ENCODE measurements around the gene DNAAF5.
A peak's percentile ranks its signal among the peaks of the same experiment; 100 is the strongest.

The DNAAF5 gene

DNA sequence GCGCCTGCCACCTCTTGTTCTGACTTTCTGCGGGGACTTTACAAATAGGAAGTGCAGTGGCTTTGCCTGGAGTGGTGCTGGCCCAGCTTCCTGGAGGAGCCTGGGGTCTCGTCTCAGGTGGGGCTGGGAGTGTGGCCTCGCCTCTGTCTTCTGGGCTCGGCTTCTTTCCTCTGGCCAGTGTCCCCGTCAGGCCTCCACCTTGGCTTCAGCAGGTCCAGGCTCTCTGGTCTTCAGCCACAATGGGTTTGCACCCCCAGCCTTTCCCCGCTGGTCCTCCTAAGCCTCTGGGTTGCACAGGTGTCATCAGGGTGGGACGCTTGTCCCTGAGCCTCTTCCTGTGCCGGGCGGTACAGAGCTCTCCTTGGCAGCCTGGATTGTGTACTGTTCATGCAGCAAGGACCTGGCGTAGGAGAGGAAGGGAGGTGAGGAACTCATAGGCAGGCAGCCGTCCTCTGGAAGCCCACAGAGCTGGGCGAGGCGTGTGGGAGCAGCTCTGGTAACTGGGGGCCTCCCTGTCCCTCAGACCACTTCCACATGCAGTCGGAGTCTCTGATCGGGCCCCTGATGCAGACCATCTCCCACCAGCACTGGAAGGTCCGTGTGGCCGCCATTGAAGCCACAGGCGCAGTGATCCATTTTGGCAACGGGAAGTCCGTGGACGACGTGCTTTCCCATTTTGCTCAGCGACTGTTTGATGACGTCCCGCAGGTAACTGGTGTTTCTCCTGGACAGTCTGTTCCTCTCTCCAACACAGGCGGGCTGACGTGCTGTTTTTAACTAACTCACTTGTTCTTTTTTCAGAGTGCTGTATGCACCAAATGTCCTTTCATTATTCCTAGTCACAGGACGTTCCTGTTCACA lies 2.9 kb downstream of the DNAAF5 start:
- no peak overlapping the region for H2BK5ac ChIP-seq (ENCODE audit: low read depth, low read length, poor library complexity)
- H3K4me3 ChIP-seq (ENCODE audit: low read depth, low read length): no peak overlapping the region
- H3K9me3 ChIP-seq (ENCODE audit: insufficient read depth, low read depth, low read length): peaks cover 2% of the 10 kb centered on the region
- no peak overlapping the region for H3K14ac ChIP-seq (ENCODE audit: low read length)
- no peak overlapping the region for H2AK5ac ChIP-seq (ENCODE audit: low read length)
- WGBS (ENCODE audit: extremely low coverage, insufficient coverage, insufficient read length): no CpG with 5 or more reads among the region's 29 CpGs
- H3K9ac ChIP-seq (ENCODE audit: low read length): no peak overlapping the region
- H3K36me3 ChIP-seq (ENCODE audit: control insufficient read depth in 1 of 2, insufficient read depth in 2 of 2, low read length in 2 of 2): peaks cover 21% of the 10 kb centered on the region in 2 experiments
- peaks cover 4% of the 10 kb centered on the region for H3K79me2 ChIP-seq (ENCODE audit: control insufficient read depth, insufficient read depth, low read length, poor library complexity)
- H3K4me1 ChIP-seq (ENCODE audit: control insufficient read depth in 1 of 2, insufficient read depth in 2 of 2, low read length in 2 of 2): peaks cover 3 to 12% of the 10 kb centered on the region in 2 experiments
- H3K27me3 ChIP-seq (ENCODE audit: insufficient read depth, low read length): no peaks in the 10 kb centered on the region
- H2AFZ ChIP-seq (ENCODE audit: insufficient read depth, low read length, poor library complexity): no peak overlapping the region
- H4K91ac ChIP-seq (ENCODE audit: low read depth, low read length): no peak overlapping the region
- no peak overlapping the region for H2BK12ac ChIP-seq (ENCODE audit: low read length)
- no peak overlapping the region for H3K18ac ChIP-seq (ENCODE audit: low read length)
- no peak for DNase-seq
- H3K23ac ChIP-seq (ENCODE audit: low read length): no peak overlapping the region
- no peak overlapping the region for H4K8ac ChIP-seq (ENCODE audit: low read depth, low read length)
- H3K79me1 ChIP-seq (ENCODE audit: low read length): peaks cover 2% of the 10 kb centered on the region
- H4K12ac ChIP-seq (ENCODE audit: low read depth, low read length): peak overlapping the region; percentile 20
- no peak overlapping the region for H2BK120ac ChIP-seq (ENCODE audit: insufficient read depth, low read length, poor library complexity)
- no peak overlapping the region for H3K27ac ChIP-seq (ENCODE audit: low read depth, low read length)
- H3K4ac ChIP-seq (ENCODE audit: low read depth, low read length): no peak overlapping the region
- H3K4me2 ChIP-seq (ENCODE audit: low read length): no peak overlapping the region

DNA sequence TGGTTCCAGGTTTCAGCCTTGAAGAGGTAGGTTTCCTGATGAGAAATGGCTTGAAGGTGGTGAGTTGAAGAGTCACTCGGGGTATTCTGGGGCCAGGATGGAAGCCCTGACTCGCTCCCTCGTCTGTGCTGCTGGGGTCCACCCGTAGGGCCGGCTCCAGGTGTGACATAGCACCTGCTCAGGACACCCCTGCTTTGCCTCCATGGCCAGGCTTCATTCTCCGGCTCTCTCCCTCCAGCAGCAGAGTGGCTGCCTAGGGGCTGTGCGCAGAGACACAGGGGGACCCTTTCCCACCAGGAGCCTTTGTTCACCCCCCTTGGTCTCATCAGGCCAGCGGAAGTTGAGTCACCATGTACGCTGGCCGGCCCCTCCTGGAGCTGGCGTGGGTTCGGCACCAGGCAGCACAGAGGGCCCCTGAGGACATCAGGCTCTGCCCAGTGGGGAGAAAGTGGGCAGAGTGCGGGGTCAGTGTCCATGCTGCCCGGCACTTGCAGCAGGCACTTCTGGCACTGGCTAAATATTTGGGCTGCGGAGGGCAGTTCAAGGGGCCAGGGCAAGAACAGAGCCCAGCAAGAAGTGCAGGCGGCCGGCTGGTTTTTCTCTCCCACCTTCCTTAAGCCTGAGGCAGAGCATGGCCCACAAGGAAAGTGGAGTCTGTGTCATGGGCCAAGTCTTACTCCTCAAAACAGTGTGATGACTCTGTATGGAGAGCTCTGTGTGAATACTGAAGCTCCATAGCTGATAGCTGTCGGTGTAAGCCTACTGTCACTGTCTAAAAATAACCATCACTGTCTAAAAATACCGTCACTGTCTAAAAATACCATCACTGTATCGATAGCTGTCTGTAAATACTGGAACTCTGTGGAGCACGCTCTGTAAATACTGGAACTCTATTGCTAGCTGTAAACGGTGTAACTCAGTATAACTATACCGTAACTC lies 4.3 kb downstream of the DNAAF5 start:
- Histone ChIP-seq H3K4me3 (ENCODE audit: low read depth, low read length) (no peak overlapping the region), H3K18ac (ENCODE audit: low read length) (no peak overlapping the region), H3K4ac (ENCODE audit: low read depth, low read length) (no peak overlapping the region), H2BK120ac (ENCODE audit: insufficient read depth, low read length, poor library complexity) (no peak overlapping the region), H3K79me1 (ENCODE audit: low read length) (peaks cover 2% of the 10 kb centered on the region), H4K12ac (ENCODE audit: low read depth, low read length) (no peak overlapping the region), H3K27me3 (ENCODE audit: insufficient read depth, low read length) (no peaks in the 10 kb centered on the region), H3K23ac (ENCODE audit: low read length) (no peak overlapping the region), H4K8ac (ENCODE audit: low read depth, low read length) (no peak overlapping the region), H3K27ac (ENCODE audit: low read depth, low read length) (no peak overlapping the region), H3K79me2 (ENCODE audit: control insufficient read depth, insufficient read depth, low read length, poor library complexity) (peaks cover 4% of the 10 kb centered on the region), H2AFZ (ENCODE audit: insufficient read depth, low read length, poor library complexity) (no peak overlapping the region), H3K9me3 (ENCODE audit: insufficient read depth, low read depth, low read length) (peaks cover 8% of the 10 kb centered on the region), H3K36me3 (ENCODE audit: control insufficient read depth in 1 of 2, insufficient read depth in 2 of 2, low read length in 2 of 2) (peaks cover 25 to 27% of the 10 kb centered on the region in 2 experiments), H2AK5ac (ENCODE audit: low read length) (no peak overlapping the region), H2BK5ac (ENCODE audit: low read depth, low read length, poor library complexity) (no peak overlapping the region), H3K9ac (ENCODE audit: low read length) (no peak overlapping the region), H2BK12ac (ENCODE audit: low read length) (no peak overlapping the region), H3K4me2 (ENCODE audit: low read length) (no peak overlapping the region), H4K91ac (ENCODE audit: low read depth, low read length) (no peak overlapping the region), H3K4me1 (ENCODE audit: control insufficient read depth in 1 of 2, insufficient read depth in 2 of 2, low read length in 2 of 2) (peaks cover 3 to 12% of the 10 kb centered on the region in 2 experiments), H3K14ac (ENCODE audit: low read length) (no peak overlapping the region)
- no CpG with 5 or more reads among the region's 23 CpGs for WGBS (ENCODE audit: extremely low coverage, insufficient coverage, insufficient read length)
- DNase-seq: no peak

DNA sequence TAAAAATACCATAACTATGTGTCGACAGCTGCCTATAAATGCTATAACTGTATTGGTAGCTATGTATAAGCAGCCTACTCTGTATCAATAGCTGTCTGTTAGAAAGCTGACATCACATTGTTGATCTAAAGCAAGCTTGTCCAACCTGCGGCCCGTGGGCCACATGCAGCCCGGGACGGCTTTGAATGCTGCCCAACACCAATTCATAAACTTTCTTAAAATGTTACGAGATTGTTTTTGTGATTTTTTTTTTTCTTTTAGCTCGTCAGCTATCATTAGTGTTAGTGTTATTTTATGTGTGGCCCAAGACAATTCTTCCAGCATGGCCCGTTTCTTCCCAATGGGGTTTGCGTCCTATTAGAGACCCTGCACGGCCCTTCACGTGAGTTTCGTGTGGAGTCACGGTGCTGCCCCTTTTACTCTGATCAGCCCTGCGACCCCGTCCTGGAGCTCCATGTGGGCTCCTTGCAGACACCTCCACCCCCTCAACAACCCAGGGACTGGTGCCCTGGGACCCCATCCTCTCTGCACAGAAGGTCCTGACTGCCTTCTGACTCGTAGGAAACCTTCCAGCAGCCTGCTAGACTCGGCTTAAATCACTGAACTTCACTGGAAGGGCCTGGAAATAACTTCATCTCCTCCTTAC lies 5.1 kb downstream of the DNAAF5 start:
- Histone ChIP-seq H2AFZ (ENCODE audit: insufficient read depth, low read length, poor library complexity) (no peak overlapping the region), H3K4me3 (ENCODE audit: low read depth, low read length) (no peak overlapping the region), H4K12ac (ENCODE audit: low read depth, low read length) (no peak overlapping the region), H3K4me2 (ENCODE audit: low read length) (no peak overlapping the region), H3K36me3 (ENCODE audit: control insufficient read depth in 1 of 2, insufficient read depth in 2 of 2, low read length in 2 of 2) (peaks cover 25 to 27% of the 10 kb centered on the region in 2 experiments), H3K4me1 (ENCODE audit: control insufficient read depth in 1 of 2, insufficient read depth in 2 of 2, low read length in 2 of 2) (peaks cover 0 to 7% of the 10 kb centered on the region in 2 experiments), H3K27me3 (ENCODE audit: insufficient read depth, low read length) (no peaks in the 10 kb centered on the region), H4K8ac (ENCODE audit: low read depth, low read length) (no peak overlapping the region), H3K9ac (ENCODE audit: low read length) (no peak overlapping the region), H2BK120ac (ENCODE audit: insufficient read depth, low read length, poor library complexity) (no peak overlapping the region), H3K14ac (ENCODE audit: low read length) (no peak overlapping the region), H3K4ac (ENCODE audit: low read depth, low read length) (no peak overlapping the region), H2BK5ac (ENCODE audit: low read depth, low read length, poor library complexity) (no peak overlapping the region), H3K27ac (ENCODE audit: low read depth, low read length) (no peak overlapping the region), H2AK5ac (ENCODE audit: low read length) (no peak overlapping the region), H3K23ac (ENCODE audit: low read length) (no peak overlapping the region), H3K18ac (ENCODE audit: low read length) (no peak overlapping the region), H3K79me2 (ENCODE audit: control insufficient read depth, insufficient read depth, low read length, poor library complexity) (peaks cover 4% of the 10 kb centered on the region), H2BK12ac (ENCODE audit: low read length) (no peak overlapping the region), H3K79me1 (ENCODE audit: low read length) (no peaks in the 10 kb centered on the region), H3K9me3 (ENCODE audit: insufficient read depth, low read depth, low read length) (peaks cover 7% of the 10 kb centered on the region), H4K91ac (ENCODE audit: low read depth, low read length) (no peak overlapping the region)
- DNase-seq: no peak
- WGBS (ENCODE audit: extremely low coverage, insufficient coverage, insufficient read length): no CpG with 5 or more reads among the region's 17 CpGs

DNA sequence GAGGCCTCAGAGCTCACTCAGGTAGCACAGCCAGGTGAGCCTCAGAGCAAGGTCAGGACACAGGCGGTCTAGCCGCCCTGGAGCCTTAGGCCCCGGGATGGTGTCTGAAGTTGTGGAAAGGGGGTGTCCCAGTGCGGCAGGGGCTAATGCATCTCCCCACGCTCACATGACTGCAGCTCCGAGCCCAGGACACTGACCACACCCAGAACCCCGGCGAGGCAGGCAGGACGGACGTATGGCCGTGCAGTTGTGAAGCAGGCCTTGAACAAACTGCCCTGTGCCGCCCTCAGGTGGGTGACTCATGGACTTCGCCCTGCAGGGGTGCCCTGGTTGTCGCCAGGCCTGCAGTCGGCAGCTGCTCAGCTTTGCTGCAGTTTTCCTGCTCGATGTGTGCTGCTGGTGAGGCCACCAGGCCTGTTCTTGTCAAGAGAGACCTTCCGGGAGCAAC lies 5.6 kb downstream of the DNAAF5 start:
- no CpG with 5 or more reads among the region's 17 CpGs for WGBS (ENCODE audit: extremely low coverage, insufficient coverage, insufficient read length)
- Histone ChIP-seq H2AFZ (ENCODE audit: insufficient read depth, low read length, poor library complexity) (no peak overlapping the region), H2BK12ac (ENCODE audit: low read length) (no peak overlapping the region), H2AK5ac (ENCODE audit: low read length) (no peak overlapping the region), H3K9ac (ENCODE audit: low read length) (no peak overlapping the region), H4K91ac (ENCODE audit: low read depth, low read length) (no peak overlapping the region), H3K79me1 (ENCODE audit: low read length) (no peaks in the 10 kb centered on the region), H4K12ac (ENCODE audit: low read depth, low read length) (no peak overlapping the region), H3K36me3 (ENCODE audit: control insufficient read depth in 1 of 2, insufficient read depth in 2 of 2, low read length in 2 of 2) (peaks cover 25 to 27% of the 10 kb centered on the region in 2 experiments), H4K8ac (ENCODE audit: low read depth, low read length) (no peak overlapping the region), H3K23ac (ENCODE audit: low read length) (no peak overlapping the region), H3K79me2 (ENCODE audit: control insufficient read depth, insufficient read depth, low read length, poor library complexity) (peaks cover under 1% of the 10 kb centered on the region), H3K9me3 (ENCODE audit: insufficient read depth, low read depth, low read length) (peaks cover 7% of the 10 kb centered on the region), H3K4me1 (ENCODE audit: control insufficient read depth in 1 of 2, insufficient read depth in 2 of 2, low read length in 2 of 2) (peaks cover 0 to 7% of the 10 kb centered on the region in 2 experiments), H3K27me3 (ENCODE audit: insufficient read depth, low read length) (no peaks in the 10 kb centered on the region), H3K4me2 (ENCODE audit: low read length) (no peak overlapping the region), H2BK120ac (ENCODE audit: insufficient read depth, low read length, poor library complexity) (no peak overlapping the region), H3K14ac (ENCODE audit: low read length) (no peak overlapping the region), H3K18ac (ENCODE audit: low read length) (no peak overlapping the region), H3K4ac (ENCODE audit: low read depth, low read length) (no peak overlapping the region), H3K27ac (ENCODE audit: low read depth, low read length) (no peak overlapping the region), H3K4me3 (ENCODE audit: low read depth, low read length) (no peak overlapping the region), H2BK5ac (ENCODE audit: low read depth, low read length, poor library complexity) (no peak overlapping the region)
- DNase-seq: peak; percentile 3 to 14
